ENCODE measurements around the gene CFAP97D2.
"Not testable (repeated sequence)": the region's sequence is repeated elsewhere in the genome, so short reads cannot be mapped to it uniquely, and the experiment has no call there.

The CFAP97D2 gene

DNA sequence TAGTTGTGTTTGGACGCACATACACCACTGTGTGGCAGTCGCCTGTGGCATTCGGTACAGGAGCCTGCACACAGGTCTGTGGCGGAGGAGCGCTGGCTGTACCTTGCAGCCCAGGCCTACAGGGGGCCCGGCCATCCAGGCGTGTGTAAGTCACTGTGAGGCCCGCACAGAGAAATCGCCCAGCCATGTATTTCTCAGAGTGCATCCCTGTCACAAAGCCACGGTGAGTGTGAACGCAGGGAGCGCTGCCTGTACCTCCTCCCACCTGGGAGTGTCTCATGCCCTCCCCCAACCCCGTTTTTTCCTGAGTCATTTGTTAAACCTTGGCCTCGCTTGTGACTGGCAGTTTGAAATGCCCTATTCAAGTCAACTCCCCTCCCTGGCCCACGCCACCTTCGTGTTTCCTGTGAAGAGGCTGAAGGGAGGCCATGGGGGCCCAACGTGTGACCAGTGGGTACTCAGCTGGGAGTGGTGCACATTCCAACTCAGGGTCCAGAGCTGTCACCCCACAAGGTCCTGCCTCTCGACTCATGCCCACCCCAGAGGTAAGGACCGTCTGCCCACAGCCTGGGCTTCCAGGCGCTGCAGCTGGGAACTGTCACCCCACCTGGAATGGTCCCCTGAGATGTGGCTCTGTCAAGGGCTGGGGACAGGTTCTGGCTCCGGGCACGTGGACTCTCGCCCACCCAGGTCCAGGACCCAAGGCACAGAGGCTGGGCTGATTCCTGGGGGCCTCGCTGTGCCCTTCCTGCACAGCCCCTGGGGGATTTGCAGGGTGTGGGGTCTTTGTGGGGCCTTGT, 35.1 kb upstream of the CFAP97D2 start:
- DNase-seq (ENCODE audit: low read depth in 3 of 3), result no peak

DNA sequence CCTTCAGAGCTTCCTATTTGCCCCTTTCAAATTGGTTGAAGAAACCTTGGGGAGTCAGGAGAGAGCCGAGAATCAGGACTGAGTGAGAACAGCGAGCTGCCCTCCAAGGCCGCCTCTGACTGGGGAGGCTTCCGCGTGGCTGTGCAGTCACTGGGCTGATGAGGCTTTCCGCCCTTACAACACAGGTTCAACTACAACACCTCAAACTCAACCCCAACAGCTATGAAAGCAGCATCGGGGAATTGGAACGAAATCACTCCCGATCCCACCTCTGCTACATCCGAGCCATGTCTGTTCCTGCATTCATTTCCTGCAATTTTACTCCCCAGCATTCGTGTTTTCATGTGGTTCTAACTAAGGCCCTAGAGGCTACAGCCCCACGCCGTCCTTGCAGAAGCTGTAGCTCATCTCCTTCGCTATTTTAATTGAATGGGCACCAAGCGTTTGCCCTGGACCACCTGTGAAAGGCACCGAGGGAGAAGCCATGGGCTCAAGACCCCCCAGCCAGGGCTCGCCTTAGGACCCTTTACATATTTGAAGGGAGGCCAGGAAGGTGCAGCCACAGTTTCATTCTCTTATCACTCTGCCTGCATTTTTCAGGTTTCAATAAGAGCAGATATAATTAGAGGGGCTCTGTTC, 34.3 kb upstream of the CFAP97D2 start:
- DNase-seq (ENCODE audit: low read depth in 3 of 3), result no peak

DNA sequence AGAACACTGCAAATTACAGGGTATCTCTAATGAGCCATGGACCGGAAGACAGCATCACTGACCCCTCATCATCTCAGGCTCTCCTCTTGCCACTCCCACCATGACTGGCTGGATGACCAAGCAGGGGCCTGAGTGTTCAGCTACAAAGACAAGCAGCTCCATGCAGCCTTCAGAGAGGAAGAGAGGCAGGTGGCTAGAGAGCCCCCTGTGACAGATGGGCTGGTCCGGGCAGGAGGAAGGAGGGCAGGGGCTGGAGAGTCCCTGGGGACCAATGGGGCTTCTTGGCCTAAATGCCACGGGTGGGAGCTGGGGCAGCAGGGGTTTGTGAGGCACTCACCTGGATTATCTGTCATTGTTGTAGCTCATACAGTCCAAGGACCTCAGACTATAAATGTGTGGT, 33.8 kb upstream of the CFAP97D2 start:
- no peak for DNase-seq (ENCODE audit: low read depth in 3 of 3)

DNA sequence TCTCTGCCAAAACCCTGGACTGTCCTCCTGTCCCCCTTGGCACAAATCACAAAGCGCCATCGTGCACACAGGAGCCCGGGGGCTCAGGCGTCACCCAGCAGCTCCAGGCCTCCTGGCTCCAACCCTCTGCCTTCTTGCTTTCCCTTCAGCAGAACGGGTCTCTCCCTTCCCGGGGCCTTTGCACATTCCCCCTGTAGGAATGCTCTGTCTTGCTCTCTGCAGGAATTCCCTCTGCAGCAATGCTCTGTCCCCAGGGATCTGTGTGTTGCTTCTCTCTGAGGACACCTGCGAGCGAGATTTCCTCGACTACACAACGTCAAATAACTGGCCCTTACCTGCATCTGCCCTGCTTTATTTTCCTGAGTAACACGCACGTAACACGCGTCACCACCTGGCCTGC, 33.3 kb upstream of the CFAP97D2 start:
- DNase-seq (ENCODE audit: low read depth in 3 of 3), result no peak

DNA sequence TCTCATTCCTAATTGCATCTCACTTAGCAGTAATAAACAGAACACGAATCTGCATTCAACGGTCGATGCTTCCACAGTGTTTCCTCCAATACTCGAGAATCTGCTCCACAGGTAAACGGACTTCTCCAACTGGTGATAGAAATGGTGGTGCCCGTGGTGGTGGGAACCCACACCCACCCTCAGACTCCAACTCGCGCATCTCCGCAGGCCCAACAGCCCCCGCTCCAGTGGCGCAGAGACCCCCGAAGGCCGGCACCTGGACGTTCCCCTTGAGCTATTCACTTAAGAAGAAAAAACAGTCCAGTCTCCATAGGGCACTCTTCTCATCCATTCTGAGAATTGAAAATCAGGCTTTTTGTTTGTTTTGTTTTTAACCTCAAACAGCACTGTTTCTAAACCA, 32.9 kb upstream of the CFAP97D2 start:
- DNase-seq (ENCODE audit: low read depth in 3 of 3), result no peak

DNA sequence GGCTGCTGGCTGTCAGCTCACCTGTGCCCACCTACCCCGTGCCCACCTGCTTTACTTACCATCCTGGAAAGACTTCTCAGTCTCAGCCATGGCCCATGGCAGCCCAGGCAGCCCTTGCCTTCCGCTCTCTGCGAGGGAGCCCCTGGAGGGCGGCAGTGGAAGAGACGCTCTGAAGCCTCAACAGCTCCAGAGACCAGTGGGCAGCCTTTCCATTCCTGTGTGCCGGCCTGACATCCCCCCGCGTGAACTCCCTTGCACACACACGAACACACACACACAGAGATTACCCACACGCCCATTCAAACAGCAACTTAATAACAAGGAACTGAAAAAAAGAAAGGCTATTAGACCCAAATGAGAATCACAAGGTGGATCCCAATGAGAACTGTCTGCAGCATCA, 32.4 kb upstream of the CFAP97D2 start:
- DNase-seq (ENCODE audit: low read depth in 3 of 3), result no peak

DNA sequence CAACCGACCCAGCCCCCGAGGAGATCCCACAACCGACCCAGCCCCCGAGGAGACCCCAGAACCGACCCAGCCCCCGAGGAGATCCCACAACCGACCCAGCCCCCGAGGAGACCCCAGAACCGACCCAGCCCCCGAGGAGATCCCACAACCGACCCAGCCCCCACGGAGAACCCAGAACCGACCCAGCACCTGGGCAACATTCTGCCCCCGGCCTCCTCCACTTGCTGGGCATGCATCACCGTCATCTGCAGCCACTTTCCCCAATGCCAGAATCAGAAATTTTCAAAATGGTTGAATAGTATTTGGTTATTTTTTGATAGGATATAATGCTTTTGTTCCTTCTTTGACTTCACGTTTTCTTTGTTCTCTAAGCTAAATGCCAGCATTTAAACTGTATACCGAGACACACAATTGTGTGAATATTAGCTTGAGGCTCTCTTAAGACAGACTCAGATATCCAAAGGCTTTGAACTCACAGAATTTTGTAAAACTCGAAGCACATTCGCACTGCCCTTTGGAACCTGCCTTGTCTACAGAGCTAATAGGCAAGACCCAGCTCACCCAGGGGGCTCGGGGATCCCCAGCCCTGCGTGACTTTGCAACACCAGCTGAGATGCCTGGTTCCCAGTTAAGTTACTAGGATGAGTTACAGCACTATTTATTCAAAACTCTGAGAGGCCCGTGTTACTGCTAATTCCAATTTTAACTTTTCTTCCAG, 31.1 kb upstream of the CFAP97D2 start:
- DNase-seq (ENCODE audit: low read depth in 3 of 3), result no peak

DNA sequence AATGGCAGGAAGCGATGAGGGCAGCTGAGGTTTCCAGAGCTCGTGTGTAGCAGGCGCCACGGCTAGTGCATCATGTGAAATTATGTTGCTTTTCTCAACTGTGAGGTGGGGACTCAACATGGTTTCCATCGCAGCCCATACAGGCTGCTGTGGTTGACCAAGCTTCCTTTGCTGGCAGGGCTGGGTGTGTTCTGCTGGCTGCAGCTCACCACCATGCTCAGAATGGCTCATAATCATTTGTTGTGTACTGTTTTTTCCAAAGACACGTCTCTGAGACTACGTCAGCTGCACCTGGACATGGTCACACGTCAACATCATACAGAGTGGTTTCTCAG, 30.6 kb upstream of the CFAP97D2 start:
- DNase-seq (ENCODE audit: low read depth in 3 of 3), result peak in 2 of 3 experiments; percentile 67 to 75

DNA sequence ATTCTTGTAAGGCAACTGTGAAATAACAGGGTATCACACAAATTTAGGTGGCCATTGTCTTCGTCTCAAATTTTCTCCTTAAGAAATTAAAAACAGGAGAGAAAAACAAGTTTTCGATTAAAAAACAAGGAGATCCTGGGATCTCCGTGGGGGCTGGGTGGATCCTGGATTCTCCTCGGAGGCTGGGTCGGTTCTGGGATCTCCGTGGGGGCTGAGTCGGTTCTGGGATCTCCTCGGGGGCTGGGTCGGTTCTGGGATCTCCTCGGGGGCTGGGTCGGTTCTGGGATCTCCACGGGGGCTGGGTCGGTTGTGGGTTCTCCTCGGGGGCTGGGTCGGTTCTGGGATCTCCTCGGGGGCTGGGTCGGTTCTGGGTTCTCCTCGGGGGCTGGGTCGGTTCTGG, 30.2 kb upstream of the CFAP97D2 start:
- not testable (repeated sequence) for DNase-seq (ENCODE audit: low read depth in 3 of 3)

DNA sequence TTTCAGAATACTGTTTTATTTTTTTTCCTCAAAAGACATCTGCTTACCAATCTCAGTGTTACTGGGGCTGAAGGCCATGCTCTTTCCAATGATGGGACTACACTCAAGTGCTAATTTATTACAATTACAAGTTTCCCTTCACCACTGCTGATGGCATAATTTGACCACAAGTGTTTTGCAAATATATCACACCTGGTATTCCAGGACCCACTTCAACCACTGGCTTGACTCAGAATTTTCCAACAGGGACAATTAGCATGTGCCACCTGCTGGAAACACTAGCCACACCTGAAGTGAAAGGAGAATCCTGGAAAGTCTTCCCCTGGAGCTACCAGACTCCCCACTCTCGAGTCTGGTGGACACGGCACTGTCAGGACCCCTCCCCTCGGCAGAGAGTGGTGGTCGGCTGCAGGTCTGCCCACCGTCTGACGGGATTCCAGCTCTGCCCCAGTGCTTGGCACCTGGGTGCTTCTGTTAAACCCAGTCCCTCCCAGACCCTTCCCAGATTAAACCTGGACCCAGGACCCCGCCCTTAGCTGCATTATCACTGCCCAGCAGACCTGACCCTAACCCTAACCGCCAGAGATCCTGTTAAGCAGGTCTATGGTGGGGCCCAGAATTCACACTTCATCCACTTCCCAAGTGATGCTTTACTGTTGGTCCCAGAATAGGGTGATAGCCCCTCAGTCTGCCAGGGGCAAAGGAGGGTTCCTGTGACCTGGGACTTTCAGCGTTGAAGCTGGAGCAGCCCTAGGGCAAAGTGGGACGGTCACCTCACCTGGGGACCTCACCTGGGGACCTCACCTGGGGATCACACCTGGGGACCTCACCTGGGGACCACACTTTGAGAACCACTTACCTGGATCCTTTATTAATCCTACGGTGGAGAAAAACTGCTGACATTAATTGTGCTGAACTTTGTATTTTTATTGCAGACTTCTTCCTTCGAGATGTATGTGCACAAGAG, 29.0 kb upstream of the CFAP97D2 start:
- DNase-seq (ENCODE audit: low read depth in 3 of 3), result no peak

DNA sequence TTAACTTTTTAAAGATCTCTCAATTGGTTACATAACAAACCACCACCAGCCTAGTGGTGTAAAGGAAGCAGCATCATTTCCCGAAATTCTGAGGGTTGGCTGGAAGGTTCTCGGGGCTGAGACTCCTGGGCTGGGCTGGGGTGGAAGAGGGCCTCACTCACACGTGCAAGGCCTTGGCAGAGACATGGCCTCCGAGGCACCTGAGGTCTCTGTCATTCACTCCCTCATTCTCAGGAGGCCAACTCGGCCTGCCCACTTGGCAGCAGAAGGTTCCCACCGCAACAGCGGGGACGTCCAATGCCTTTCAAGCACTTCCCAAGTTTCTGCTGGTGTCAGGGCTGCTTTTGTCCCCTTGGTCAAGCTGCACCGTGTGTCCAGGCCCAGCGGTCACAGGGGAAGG, 28.0 kb upstream of the CFAP97D2 start:
- no peak for DNase-seq (ENCODE audit: low read depth in 3 of 3)

DNA sequence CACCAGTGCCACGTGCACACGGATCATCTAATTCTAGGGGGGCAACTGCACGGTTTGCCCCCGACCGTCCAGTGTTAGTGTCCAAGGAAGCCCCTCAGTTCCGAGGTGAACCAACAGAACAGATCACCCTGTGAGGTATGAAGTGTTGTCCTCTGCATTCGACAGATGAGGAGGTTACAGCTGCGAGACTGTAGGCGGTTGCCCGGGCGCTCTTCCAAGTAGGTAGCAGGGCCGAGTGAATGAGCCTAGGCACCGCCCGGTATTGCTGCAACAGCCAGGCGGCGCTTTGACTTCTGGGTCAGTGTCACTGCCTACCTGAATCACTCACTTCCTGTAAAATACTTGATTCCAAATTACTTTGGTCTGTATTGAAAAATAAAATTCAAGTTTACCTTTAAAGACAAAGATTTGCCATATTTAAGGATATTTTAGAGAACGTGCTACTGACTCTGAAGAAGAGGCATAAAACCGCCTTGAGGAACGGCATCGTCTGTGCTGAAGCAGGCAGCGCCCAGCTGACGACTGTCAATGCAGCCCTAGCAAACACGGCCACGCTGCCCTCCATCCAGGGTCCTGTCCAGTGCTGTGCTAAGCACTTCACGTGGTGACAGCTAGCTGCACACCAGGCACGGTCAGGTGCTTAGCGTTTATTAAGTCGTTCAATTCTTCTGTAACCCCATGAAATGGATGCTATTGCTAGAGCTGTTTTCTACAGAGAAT, 27.3 kb upstream of the CFAP97D2 start:
- peak in 1 of 3 experiments; percentile 56 for DNase-seq (ENCODE audit: low read depth in 3 of 3)

DNA sequence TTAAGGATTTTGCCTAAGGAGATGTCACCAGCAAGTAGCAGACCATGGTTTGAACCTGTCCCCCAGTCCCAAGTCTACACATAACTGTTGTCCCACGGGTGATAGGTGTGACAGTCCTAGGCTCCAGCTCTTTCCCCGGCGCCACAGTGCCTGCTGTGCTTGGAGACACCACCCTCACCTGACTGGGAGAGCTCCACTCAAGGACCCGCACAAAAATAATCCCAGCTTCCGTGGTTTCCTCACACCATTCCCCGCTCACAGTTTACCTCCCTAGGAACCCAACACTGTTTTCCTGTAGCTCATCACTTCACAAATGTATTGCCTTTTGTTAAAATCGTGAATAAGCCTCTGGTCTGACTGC, 26.8 kb upstream of the CFAP97D2 start:
- DNase-seq (ENCODE audit: low read depth in 3 of 3), result no peak

DNA sequence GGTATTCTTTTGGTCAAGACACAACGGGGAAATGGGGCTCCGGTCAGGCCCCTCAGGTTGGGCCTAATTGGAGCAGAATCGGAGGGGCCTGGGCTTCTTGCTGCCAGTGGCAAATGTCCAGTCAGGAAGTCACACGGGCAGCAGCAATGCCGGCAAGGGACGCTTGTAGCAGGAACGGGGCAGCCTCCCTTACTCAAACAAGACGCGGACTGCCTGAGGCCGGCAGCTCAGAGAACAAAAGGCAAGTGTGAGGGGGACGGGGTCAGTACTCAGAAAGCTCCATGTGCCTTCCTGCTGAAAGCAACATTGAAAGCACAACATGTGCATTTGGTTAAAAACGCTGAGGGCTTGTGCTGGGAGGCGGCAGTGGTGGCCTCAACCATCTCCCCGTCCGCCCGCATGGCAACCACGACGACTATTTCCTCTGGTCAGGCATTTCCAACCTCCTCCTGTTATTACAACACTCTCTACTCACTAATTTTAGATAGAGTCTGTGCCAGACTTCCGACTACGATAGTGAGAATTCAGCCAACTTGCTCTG, 26.2 kb upstream of the CFAP97D2 start:
- DNase-seq (ENCODE audit: low read depth in 3 of 3), result no peak

DNA sequence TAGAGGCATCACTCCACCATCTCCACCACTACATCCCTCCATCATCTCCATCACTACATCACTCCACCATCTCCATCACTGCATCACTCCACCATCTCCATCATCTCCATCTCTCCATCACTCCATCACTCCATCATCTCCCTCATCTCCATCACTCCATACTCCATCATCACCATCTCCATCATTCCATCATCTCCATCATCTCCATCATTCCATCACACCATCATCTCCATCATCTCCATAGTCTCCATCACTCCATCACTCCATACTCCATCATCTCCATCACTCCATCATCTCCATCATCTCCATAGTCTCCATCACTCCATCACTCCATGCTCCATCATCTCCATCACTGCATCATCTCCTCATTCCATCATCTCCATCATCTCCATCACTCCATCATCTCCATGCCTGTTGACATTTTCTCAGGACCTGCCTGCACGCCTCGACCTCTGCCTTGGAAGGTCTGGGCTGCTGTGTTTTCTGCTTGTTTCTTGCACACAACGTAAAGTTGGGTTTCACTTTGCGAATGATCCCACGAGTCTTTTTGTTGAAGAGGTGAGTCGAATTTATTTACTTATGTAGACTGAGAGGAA, 25.5 kb upstream of the CFAP97D2 start:
- DNase-seq (ENCODE audit: low read depth in 3 of 3), result no peak

DNA sequence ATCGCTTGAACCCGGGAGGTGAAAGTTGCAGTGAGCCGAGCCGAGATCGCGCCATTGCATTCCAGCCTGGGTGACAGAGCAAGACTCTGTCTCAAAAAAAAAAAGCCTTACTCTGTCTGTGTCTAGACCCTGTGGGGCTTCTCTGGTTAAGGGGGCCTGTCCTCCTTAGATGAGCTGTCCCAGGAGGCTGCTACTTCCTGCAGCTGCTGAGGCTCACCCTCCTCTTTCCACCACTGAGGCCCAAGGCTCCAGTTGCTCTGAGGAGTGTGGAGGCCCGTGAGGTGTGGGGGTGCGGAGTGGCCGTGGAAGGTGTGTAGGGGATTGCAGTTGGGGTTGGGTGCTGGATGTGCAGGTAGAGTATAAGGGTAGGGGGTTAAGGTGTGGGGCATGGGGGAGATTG, 24.6 kb upstream of the CFAP97D2 start:
- no peak for DNase-seq (ENCODE audit: low read depth in 3 of 3)

DNA sequence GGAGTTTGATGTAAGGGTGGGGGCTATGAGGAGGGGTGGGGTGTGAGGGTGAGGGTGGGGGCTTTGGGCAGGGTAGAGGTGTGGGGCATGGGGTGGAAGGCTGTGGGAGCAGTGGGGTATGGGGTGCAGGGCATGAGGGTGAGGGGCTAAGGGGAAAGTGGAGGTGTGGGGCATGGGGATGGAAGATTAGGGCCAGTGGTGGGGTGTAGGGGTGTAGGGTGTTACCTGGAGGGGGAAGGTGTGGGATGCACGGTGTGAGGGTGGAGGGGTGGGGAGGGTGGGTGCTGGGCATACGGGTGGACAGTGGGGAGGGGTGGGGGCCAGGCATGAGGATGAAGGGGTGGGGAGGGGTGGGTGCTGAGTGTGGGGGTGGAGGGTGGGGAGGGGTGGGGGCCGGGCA, 23.7 kb upstream of the CFAP97D2 start:
- no peak for DNase-seq (ENCODE audit: low read depth in 3 of 3)

DNA sequence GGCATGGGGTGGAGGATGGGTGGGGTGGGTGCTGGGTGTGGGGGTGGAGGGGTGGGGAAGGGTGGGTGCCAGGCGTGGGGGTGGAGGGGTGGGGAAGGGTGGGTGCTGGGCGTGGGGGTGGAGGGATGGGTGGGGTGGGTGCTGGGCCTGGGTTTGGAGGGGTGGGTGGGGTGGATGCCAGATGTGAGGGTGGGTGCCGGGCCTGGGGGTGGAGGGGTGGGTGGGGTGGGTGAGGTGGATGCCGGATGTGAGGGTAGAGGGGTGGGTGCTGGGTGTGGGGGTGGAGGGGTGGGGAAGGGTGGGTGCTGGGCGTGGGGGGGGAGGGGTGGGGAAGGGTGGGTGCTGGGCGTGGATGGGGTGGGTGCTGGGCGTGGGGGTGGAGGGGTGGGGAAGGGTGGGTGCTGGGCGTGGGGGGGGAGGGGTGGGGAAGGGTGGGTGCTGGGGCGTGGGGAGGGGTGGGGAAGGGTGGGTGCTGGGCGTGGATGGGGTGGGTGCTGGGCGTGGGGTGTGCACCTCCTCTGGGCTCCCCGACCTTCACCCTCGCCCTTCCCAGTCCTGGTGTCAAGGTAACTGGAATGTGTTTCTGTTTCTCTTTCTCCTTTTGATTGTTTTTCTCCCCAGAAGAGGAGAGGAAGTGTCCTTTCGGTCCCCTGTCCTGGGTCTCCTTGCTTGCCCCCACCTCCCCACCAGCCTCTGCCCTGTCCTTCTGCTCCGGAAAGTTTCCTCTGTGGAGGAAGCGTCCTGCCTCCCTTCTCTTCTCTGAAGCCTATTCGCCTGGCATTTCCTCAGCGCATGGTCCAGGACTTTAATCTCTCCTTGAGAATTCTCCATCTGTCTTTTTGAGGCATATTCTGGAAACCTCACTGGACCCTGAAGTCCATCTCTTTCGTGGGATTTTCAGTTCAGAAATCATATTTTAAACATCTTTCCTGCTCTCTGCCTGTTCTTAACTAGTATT, 22.9 kb upstream of the CFAP97D2 start:
- DNase-seq (ENCODE audit: low read depth in 3 of 3), result no peak

DNA sequence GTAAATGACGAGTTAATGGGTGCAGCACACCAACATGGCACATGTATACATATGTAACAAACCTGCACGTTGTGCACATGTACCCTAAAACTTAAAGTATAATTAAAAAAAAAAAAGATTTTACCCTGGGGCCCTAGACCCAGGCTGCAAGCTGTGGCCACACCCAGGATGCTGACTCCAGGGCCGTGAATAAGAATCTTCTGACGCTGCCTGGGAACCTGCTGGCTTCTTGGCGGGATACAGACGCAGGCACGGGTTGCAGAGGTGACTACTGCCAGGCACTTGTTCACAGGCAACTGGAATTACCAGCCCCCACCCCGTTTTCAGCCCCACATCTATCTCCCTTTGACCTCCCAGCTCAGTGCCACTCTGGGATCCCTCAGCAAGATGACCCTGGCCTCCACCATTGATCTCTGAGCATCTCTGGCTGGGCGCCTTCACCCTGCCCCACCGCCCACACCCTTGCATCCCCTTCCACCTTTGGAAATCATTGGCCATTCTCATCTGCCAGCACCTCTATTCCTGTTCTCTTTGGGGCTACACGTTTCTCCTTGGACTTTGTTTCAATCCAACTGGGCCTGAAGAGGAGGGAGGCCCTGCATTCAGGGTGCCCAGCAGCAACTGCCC, 21.1 kb upstream of the CFAP97D2 start:
- DNase-seq (ENCODE audit: low read depth in 3 of 3), result no peak

Measured in stimulated activated CD4-positive, alpha-beta T cell treated with anti-CD3 and anti-CD28 coated beads, TNF-alpha, amount 100 ng/mL, for 24 hours (primary cell).